NCI-H2081 treated with DMSO at 0.1 percent for 48 hours (cell line): ENCODE measurements around the gene RNF175.
"Not testable (repeated sequence)": the region's sequence is repeated elsewhere in the genome, so short reads cannot be mapped to it uniquely, and the experiment has no call there.

Experiments used
- DNase-seq: peaks from one replicate; lab custom pipeline; 2025; lab: John Stamatoyannopoulos, UW

The RNF175 gene

DNA sequence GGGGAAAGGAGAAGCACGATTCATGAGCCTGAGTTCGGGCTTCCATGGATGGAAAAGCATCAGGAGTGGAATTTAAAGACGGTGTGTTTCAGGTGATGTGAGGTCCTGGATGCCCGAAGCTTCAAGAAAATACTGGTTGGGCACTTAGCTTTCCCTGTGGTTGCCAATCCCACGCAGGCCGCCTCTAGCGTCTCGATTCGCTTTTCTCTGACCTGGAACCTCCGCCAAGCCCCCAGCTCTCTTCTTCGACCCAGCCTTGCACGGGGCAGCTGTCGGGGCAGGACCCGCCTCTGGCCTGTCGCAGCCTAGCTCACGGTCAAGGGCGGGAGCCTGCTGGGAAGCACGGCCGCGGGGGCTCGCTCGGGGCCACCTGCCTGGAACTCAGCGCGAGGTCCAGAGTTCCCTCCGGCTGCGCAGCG lies 76.1 kb downstream of the RNF175 start:
- DNase-seq: no peak

DNA sequence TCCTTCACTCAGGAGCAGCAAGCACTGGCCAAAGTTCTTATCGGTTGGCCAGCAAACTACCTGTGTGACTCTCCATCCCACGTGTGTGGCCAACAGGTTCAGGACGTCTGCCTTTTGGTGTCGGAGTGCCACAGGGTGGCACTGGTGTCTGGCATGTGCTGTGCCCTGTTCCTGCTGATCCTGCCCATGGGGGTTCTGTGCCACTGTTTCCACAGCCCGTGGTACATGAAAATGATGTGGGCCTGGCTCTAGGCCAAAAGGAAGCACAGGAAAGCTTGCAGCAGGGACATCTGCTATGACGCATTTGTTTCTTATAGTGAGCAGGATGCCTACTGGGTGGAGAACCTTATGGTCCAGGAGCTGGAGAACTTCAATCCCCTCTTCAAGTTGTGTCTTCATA lies 80.3 kb downstream of the RNF175 start:
- no peak for DNase-seq

DNA sequence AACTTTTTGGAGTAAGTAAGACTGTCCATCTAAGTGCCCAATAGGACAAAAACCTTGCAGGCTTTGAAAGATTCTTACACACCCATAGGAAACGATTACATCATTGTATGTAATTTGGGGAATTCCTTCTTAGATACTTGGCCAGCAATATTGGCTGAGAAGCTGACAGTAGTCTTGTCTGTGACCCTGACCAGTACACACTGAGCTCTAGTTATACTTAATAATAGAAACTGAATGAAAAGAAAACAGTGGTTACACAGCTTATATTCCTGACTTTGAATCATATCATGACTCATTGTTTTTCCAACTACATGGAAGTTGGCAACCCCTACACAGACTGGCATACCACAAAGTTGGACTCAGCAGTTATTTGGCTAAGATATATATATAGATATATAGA lies 82.8 kb downstream of the RNF175 start:
- DNase-seq: no peak

DNA sequence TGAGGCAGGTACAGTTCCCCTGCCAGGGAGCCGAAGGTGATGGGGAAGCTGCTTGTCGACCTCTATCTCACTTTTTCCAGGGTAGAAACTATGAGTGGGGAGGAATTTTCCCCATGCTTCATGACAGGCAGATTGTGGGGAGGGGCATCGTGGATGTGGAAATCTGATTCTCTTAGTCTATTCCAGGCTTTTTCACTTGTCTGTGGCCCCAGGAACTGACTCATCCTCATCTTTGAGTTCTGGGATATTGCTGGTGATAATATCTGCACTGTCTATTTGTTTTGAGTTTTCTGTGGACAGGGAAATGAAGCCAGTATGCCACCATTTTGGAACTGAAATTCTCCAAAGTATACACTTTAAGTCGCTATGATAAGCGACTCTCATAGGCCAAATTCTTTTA lies 83.3 kb downstream of the RNF175 start:
- DNase-seq: no peak

DNA sequence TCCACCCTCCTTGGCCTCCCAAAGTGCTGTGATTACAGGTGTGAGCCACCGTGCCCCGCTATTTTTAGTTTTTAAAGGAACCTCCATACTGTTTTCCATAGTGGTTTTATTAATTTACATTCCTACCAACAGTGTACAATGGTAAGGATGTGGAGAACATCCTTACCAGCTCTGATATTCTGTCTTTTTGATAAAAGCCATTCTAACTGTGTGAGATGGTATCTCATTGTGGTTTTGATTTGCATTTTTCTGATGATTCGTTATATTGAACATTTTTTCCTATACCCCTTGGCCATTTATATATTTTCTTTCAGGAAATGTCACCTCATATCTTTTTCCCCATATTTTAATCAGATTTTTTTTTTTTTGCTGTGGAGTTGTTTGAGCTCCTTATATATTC lies 90.0 kb downstream of the RNF175 start:
- DNase-seq: no peak

DNA sequence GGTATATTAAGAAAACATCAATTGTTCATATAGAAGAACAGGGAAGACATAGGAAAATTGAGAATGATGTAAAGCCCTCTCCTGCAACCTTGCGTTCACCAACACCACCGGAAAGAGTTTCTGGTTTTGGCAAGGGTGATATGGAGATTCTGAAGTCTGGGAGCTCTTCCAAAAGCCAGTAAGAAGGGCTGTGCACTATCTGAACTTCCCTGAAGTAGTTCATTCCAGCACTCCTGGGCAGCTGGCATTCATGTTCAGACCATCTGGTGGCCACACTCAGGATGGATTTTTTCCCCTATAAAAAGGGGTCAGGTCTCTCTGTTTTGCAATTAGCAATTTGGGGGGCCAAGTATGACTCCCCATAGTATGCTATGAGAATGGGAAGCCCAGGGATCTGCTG lies 91.2 kb downstream of the RNF175 start:
- DNase-seq: no peak

DNA sequence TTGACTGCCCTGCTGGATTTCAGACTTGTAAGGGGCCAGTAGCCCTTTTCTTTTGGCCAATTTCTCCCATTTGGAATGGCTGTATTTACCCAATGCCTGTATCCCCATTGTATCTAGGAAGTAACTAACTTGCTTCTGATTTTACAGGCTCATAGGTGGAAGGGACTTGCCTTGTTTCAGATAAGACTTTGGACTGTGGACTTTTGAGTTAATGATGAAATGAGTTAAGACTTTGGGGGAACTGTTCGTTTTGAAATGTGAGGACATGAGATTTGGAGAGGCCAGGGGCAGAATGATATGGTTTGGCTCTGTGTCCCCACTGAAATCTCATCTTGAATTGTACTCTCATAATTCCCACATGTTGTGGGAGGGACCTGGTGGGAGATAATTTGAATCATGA lies 93.3 kb downstream of the RNF175 start:
- not testable (repeated sequence) for DNase-seq

DNA sequence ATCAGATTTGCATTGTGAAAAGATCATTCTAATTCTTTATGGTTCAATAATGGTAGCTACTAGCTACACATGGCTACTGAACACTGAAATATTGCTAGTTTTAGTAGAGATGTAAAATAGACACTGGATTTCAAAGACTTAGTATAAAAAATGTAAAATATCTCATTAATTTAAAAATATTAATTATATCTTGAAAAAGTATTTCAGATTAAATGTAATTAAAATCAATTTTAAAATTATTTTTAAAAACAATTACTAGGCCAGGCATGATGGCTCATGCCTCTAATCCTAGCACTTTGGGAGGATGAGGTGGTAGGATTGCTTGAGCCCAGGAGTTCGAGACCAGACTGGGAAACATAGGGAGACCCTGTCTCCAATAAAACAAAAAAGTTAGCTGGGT lies 96.2 kb downstream of the RNF175 start:
- no peak for DNase-seq

DNA sequence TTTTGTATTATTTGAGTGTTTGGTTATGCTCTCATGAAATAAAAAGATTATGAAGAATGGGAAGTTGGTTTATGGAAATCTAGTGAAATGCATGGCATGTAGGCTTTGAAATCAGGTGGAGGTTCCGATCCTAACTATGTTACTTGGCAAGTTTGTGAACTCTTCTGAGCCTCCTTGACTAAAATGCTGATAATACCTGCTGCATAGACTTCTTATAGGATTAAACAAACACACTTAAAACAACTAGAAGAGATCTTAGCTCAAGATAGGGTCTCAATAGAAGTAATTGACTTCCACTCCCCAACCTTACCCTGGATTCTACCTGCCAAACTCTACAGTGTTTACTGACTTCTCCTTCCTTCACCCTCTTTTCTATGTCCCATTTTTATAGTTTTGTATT lies 97.9 kb downstream of the RNF175 start:
- no peak for DNase-seq

DNA sequence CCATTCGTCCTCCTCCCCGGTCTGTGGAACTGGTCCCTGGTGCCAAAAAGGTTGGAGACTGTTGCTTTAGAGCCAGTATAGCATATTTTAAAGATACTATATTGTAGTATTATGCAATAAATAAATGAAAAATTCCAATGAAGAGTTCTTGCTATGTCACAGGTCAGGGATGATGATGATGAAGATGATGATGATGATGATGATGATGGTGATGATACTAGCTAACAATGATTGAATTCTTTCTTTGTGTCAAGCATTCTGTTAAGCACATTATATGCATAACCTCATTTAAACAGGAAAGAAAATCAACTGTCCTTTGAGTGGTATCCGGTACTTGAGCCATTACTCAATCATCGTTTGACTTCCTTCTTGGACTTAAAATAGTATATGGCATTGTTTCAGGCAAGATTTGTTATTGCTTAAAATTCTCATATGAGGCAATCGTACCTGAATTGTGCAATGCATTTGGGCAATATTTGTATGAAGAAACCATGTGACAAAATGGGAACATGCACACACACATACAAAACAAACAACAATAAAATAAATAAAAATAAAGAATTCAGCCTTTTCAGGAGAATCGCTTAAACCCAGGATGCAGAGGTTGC lies 98.5 kb downstream of the RNF175 start:
- DNase-seq: no peak
